ENCODE data around the gene CCNO.

DNA sequence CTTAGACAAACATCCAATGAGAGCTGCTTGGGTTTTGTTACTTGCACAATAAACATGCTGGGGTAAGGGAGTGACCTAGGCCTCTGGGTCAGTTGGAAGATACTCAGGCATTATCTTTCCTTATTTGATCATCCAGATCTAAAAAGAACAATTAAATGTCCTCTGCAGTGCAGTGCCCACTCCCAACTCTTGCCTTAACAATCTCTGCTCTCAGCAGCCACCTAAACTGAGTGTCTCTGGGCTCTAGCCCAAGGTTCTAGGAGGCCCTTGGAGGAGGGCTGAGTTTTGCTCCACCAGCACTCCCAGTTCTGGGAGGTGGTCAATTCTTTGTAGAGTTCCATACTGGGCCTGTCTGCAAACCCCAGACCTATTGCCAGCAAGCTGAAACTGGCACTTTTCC lies 8.1 kb downstream of the CCNO start:
- TF ChIP-seq, protein P1, sequence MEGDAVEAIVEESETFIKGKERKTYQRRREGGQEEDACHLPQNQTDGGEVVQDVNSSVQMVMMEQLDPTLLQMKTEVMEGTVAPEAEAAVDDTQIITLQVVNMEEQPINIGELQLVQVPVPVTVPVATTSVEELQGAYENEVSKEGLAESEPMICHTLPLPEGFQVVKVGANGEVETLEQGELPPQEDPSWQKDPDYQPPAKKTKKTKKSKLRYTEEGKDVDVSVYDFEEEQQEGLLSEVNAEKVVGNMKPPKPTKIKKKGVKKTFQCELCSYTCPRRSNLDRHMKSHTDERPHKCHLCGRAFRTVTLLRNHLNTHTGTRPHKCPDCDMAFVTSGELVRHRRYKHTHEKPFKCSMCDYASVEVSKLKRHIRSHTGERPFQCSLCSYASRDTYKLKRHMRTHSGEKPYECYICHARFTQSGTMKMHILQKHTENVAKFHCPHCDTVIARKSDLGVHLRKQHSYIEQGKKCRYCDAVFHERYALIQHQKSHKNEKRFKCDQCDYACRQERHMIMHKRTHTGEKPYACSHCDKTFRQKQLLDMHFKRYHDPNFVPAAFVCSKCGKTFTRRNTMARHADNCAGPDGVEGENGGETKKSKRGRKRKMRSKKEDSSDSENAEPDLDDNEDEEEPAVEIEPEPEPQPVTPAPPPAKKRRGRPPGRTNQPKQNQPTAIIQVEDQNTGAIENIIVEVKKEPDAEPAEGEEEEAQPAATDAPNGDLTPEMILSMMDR (conservative IDR thresholded peaks at IDR 0.05; ENCODE audit: low read length): no peak
- no peak for TF ChIP-seq EZH2phosphoT487 (IDR thresholded peaks at IDR 0.05; ENCODE audit: borderline replicate concordance)

All from Loucy (cell line).